Glomerular visceral epithelial cell (primary cell): ENCODE measurements around the gene PPP2R2C.

Source experiments
- DNase-seq: peaks from one replicate; pipeline ENCODE4 v3.0.0-alpha.2; 2016; ENCODE audit errors: extremely low spot score

Gene PPP2R2C

DNA sequence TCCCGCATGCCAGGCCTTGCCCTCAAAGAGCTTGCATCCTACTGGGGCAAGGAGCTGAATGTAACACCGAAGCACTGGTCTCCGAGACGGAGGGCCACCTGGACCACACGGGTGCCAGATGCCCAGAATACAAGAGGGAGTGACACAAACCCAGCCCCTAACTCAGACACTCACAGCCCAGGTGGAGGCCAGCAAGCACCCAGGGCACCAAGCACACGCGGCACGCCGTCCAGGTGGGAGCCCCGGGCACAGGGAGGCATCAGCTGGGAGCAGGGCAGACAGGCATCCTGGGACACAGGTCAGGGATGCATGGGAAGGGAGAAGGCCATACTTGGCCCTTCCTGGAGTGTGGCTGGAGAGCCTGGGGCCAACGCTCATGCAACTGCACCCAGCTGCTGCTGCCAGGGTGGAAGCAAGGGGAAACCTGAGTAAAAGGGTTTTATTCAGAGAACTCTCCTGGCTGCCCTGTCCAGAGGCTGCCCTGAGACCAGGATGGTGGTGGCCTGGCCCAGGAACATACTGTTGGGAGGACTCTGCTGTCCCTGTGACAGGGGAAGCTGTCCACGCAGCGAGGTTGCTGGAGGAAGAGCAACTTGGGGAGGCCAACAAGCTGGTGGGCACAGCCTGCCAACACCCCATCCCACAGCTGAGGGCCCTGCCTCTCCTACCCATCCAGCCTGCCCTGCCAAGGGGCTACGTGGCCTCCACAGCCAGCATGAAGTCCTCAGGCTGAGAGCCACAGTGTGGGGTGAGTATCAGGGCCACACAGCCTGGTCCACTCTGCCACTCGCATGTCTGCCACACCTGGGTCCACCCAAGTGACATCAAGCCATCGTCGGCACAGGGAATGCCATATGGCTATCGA, 22.2 kb upstream of the PPP2R2C start:
- no peak for DNase-seq

DNA sequence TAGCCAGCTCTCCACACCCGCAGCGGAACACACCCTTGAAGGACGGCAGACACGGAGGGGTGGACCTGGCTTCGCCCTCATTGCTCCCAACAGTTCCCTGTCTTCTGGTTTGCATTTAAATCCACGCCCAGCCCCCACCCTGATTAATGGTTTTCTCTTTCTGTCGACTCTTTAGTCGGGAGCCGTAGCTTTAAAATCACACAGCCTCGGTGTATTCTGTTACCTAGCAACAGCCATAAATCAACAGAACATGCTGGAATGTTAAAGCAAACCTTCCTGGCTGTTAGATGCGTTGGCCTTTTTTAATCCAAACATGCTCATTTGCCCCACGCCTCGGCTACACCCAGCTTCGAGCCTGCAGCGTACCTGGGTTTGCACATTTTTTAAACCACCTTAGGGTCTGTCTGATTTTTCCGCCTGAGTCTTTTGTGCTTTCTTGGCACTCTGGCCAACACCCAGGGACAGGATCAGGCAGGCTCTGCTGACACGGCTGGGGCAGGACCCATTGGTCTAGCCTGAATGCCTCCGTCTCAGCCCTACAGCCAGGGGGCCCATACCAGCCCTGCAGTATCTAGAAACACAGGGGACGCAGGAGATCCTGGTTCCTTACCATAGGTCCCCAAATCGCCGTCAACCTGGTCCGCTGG, 21.4 kb upstream of the PPP2R2C start:
- DNase-seq: no peak

DNA sequence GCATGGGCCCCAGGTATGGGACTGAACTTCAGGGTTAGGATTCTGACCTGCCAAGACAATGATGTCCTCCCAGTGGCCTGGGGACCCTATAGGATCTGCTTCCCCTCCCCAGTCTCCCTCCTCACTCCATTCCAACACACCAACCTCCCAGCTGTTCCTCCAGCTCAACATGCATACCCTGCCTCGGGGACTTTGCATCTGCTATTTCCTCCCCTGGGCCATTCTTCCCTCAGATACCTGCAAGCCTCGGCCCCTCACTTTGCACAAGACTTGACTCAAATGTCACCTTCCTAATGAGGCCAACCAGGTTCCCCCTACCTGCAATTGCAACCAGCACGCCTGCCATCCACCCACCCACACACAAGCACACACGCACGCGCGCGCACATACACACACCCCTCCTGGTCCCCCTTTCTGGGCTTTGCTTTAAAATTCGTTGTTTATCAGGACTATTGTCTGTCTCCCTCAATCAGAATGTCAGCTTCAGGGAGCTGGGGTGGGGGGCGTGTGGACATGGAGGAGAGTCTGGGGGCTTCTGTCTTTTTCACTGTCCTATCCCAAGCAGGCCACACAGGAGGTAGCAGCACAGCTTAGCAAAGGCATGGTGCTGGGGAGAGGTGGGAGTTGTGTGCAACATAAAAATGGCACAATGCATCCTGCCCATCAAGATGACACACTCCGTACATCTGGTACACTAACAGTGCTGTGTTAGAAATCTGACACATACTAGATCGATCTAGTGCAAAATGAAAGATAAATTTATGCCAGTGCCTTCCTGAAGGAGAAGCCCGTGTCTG, 20.6 kb upstream of the PPP2R2C start:
- no peak for DNase-seq

DNA sequence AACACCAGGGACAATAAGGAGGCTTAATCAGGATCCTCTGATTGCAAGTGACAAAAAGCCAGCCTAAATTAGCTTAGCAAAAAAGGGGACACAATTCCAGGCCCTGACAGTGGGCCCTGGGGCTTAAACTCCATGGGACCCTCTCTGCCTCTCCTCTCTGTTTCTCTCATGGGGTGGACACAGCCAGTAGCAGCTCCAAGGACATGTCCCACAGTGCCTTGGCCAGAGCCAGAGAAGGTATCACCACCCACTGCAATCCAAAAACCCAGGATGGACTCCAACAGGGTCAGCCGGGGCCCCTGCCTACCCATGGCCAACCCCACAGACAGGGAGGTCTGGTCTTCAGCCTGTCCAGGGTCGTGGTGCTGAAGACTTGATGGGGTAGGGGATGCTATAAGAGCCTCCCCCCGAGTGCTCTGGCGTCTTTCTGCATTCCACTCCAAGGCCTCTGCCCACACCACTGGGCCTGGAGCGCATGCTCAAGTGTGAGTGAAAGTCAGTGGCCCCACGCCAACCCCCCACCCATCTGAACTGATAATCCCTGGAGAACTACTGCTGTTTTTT, 19.7 kb upstream of the PPP2R2C start:
- DNase-seq: no peak

DNA sequence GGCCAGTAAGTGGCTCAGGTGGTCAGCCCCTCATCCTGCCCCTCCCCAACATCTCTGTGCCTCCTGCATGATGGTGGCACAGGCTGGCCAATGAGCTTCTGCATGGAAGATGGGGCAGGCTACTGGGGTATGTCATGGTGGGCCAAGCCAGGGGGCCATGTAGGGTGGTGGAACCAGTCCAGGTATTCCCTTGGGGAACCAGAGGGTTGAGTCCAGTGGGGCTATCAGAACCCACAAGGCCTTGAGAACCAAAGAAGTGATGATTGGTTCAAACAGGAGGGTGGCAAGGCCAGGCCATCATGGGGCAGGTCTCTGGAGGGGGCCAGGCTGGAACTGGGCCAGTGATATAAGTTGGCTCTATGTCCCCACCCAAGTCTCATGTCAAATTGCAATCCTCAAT, 18.8 kb upstream of the PPP2R2C start:
- no peak for DNase-seq

DNA sequence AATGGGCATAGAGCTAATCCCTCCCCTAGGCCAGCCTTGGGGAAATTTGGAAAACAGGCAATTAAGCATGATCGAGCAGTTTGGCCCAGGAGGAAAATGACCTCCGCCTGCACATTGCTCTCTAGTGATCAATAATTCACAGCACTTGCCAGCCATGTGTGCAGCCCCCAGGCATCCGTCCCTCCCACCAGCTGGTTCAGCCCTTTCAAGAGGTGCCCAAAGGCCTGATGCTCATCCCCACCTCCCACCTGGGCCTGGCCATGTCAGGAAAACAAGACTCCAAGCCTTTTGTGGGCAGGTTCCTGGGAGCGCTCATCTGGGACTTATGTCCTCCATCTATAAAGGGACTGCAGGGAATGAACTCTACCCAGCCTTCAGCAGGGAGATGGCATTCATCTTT, 17.5 kb upstream of the PPP2R2C start:
- DNase-seq: no peak

DNA sequence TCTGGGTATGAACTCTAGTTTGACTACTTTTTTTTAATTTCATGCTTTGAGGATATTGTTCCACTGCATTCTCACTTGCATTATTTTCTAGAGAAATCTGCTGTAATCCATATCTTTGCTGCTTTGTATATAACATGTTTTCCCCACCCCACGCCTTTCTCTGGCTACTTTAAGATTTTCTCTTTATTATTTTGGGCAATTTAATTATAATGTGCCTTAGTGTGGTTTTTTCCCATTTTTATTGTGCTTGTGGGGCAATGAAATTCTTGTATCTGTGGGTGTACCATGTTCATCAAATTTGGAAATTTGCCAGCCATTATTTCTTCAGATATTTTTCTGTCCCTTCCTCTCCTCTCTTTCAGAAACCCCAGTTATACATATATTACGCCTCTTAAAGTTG, 15.1 kb upstream of the PPP2R2C start:
- DNase-seq: no peak

DNA sequence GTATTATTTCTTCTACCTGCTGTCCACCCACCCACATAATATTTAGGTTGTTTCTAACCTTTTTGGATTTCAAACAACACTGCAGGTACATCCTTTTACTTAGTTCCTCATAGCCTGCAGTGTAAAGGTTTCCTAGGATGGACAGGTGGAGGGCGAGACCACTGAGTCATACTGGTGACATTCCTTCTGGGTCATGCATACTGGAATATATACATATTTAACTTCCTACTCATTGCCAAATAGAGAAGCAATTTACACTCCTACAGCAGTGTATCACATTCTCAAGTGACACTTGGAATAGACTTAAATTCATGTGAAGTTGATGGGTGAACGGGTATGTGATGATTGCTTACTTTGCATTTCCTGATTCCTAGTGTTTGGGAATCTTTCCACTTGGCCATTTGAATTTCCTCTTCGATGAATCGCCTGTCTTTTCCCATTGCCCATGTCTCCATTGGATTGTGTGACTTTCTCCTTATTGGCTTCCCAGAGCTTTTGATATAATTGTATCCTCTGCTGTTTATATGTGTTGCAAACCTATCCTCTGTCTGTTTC, 8.2 kb upstream of the PPP2R2C start:
- DNase-seq: no peak

DNA sequence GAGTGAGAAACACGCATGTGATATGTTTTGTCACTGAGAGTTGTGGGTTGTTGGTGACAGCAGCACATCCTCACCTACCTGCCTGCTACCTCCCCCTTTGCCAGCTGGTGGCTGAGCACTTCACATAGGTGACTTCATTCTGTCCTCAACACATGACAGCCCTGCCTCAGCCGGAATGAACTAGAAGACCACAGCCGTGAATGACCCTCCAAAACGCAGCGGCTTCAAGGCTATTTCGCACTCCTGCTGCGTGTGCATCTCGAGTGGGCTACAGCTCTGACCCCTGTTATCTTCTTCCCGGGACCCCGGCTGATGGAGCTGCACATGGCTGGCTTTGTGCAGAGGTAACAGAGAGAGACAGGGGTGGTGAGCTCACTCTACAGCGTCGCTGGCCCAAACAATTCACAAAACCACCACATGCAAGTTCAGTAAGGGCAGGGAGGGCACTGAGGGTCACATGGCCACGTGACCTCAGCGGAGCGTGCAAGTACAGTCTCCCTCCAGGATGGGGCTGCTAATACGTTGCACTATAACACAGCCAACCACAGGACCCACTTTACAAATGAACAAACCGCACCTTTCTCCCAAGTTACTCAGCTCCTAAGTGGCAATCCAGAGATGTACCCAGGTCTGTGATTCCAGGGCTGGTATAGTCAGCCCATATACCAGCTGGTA, 6.3 kb upstream of the PPP2R2C start:
- no peak for DNase-seq

DNA sequence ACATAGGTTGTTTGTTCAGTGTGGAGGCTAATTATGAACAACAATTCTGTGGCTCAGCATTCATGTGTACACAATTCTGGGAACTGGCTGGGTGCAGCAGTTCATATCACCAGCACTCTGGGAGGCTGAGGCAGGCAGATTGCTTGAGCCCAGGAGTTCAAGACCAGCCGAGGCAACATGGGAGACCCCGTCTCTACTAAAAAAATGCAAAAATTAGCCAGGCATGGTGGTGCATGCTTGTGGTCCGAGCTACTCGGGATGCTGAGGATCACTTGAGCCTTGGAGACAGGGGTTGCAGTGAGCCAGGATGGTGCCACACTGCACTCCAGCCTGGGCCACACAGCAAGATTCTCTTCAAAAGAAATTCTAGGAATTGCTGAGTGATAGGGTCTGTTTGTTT, 4.5 kb upstream of the PPP2R2C start:
- DNase-seq: no peak

DNA sequence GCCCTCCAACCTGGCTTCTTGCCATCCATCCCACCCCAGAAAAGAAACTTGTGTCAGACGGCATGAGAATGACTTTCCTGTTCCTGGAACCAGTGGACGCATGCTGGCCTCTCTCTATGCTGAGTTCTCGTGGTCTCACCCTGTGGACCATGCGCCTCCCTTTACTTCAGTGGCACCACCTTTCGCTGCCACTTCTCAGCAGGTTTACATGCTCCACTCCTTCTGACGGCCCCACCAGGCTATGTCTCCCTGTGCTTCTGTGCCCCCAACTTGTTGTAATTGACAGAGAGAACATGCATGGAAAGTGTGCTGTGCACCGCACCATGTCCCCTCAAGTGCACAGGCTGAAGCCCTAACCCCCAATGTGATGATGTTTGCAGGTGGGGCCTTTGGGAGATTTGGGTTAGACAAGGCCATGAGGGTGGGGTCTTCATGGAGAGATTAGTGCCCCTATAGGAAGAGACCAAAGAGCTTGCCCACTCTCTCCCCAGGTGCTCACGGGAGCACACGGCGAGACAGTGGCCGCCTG, 3.1 kb upstream of the PPP2R2C start:
- DNase-seq: no peak

DNA sequence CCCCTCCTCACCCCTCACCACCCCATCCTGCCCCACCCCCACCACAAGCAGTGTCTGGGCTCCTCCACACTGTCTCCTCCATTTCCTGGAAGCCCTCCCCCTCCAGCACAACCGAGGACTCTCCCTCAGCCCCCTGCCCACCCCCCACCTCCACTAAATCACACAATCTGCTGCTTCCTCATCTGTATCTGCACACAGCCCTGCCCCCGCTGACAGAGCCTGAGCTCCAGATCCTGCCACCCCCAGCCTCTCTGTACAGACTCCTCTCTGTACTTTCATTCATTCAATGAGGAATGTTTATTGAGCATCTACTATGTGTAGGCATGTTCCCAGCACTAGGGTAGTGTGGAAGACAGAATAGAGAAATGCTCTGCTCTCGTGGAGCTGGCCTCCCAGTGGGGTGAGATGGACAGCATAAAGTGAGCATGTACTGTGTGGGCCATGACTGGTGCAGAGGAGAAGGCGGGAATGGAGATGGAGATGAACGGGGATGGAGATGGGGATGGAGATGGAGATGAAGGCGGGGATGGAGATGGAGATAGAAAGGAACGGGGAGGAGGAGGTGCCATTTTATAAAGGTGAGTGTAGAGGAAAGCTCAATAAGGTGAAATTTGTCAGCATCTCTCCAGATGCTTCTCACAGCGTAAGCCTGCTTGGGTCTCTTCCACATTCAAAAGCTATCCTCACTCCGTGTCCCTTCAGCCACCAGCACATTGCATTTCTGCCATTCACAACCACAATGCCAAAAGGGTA, 2.5 kb upstream of the PPP2R2C start:
- no peak for DNase-seq

DNA sequence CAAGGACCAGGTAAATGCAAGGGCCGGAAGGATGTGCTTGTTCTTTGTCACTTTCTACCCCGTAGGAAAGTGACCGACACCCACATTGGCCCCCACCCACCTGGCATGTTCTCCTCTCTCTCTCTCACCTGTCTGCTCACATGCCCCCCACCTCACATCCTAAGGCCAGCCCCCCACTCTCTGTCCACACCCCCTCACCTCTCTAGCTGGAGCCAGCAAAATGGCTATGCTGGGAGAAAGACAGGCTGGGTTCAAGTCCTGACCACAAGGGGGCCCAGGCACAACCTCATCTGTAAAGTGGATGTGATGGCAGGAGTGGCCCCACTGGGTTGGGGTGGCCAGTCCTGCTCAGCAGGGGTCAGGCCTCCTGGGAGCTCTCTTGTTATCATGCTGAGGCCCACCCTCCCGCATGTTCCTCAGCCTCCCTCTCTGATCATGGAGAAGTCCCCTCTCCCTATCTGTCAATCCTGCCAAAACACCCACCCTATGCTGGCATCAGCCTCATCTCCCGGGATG, 1.7 kb upstream of the PPP2R2C start:
- DNase-seq: no peak

DNA sequence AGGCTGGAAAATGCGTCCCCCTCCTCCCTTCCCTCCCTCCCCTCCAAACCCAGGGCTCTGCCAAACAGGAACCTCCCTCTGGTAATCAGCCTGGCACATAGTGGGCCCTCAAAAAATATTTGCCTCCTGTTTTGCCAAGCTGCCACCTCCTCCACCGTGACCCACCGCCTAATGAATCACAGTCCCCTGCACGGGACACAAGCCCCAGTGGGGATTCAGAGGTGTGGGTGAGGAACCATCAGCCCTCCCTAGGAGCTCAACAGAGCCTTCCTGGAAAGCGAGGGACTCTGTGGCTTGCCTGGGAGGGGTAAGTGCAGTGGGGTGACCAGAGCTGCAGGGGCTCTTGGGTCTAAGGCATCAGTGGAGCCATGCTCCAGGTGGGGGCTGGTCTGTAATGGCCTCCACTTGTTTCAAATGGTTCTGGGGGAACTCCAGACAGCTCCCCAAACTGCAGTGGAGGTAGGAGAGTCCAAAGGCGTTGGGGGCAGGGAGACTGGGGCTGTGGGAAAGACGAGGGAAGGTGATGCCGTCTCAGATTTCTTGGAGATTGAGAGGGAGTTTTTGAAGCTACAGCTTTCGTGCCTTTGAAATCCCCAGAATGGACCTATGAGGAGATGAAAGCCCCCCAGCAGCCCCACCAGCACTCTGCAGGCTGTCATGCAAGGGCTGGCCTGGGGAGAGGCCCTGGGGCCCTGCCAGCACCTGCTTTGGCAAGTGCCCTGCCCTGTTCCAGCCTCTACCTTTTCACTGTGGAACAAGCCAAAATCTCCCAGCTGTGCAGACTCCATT, 1.0 kb upstream of the PPP2R2C start:
- DNase-seq: no peak

DNA sequence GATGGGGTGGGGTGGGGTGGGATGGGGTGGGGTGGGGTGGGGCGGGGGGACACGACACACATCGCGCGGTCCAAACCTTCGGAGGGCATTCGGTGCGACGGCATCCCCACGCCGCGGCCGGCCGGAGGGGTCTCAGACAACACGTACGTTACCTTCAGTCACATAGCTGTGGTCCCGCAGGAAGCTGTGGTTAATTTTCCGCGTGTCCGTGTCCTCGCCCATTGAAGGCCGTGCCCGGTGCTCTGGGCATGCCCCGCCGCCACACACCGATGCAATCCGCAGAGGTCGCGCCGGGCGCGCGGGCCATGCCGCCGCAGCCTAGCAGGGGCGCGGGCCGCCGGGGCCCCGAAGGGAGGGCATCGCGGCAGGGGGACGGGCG, 417 bp downstream of the PPP2R2C start:
- DNase-seq: no peak

DNA sequence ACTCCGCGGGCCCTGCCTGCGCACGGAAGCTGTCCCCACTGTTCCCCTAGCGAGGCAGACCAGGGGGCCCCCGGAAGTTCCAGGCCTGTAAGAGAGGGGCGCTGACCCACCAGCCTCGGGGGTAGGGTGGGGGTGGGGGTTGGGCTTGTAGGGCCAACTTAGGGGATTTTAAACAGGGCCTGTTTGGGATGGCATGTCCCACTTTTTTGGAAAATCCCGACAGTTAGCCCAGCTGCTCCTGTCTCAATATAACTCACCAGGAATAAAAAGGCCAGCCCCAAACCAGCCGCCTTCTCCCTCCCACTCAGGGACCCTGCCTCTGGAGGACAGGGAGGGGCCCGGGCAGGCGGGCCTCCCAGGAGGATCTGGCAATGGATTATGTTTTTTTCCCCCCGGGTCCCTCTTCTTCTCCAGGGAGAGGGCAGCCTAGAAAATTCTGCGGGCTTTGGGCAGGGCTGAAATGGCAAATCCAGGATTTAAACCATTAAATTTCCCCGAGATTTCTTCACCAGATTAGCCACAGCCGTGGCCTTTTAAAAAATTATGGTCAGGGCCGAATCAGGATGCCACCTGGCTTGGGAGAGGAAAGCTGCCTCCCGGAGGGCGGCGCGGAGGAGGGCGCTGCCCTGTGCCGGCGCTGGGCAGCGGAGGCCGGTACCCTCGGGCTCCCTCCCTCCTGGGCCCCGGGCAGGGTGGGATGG, 957 bp downstream of the PPP2R2C start:
- DNase-seq: no peak

DNA sequence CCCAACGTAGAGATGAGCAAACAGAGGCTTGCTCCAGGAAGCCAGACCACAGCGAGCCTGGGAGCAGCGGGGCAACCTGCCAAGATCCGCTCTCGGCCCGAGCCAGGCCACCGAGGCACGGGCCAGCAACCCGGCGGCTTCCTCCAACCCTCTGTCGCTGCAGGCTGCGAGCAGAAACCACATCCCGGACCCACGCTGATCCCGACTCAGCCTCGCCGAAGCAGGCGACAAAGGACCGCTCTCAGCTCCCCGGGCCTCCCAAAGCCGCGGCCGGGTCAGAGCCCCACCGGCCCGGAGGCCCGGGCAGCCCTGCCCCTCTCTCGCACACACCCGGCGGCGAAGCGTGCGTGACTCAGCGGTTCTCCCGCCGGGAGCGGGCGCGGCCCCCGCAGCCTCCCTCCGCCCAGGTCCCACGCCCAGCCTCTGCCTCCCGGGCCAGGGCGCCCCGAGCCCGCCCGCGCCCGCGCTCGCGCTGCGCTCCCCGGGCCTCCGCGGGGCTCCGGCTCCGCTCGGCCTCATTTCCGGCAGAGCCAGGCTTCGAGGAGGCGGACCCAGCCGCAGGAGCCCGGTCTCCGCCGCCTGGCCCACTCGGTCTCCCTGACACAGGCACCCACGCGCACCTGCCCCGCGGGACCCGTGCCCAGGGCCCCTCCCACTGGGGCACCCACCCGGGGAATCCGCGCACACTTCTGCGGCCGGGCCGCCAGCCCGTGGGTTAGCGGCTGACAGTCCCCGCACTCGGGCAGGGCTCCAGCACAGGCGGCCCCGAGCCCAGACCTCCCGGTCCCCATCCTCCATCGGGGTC, 1.7 kb downstream of the PPP2R2C start:
- DNase-seq: peak; percentile 34

DNA sequence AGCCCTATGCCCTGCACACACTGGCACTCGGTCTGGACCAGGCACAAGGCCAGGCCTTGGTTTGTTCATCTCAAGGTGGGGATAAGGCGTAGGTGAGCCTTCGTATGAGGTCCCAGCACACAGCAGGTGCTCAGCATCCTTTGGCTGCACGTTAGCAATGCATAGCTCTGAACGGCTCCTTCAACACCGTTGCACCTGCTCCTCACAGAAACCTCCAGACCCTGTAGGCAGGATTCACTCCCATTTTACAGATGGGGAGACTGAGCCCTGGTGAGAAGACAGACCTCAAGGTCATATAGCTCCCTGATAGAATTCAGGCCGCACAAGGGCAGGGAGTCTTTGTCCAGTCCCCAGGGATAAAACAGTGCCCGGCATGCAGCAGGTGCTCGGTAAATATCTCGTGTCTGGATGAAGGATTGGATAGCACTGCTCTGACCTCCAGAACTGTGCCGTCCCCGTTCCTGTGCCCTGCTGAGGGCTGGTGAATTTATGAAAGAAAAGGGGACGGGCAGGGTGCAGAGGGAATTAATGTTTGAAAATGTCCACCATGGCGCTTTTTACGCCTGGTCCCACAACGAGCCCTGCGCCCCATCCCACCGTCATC, 2.4 kb downstream of the PPP2R2C start:
- DNase-seq: no peak
